Mesothelial cell of epicardium (in vitro differentiated cells): ENCODE measurements around the gene STAT3. TPM values are rescaled to one million over a fixed set of nuclear protein-coding genes. Genes with fewer than 3 reads are reported as not detected.

ENCODE experiments used
- DNase-seq, 2 experiments: peaks; one replicate each; pipeline ENCODE4 v3.0.0; 2021; ENCODE audit warnings: low spot score in 2 of 2; ENCODE audit not compliant: unreplicated experiment in 2 of 2
- H3K27ac Mint-ChIP-seq: 2 replicates; pipeline ENCODE4 v1.8.0; 2021; ENCODE audit warnings: mixed read lengths
- H3K27me3 Mint-ChIP-seq: 2 replicates; pipeline ENCODE4 v1.8.0; 2021; ENCODE audit warnings: low read depth, mixed read lengths
- H3K36me3 Mint-ChIP-seq: 2 replicates; pipeline ENCODE4 v1.8.0; 2021; ENCODE audit warnings: mixed read lengths
- H3K4me1 Mint-ChIP-seq: 2 replicates; pipeline ENCODE4 v1.8.0; 2021; ENCODE audit warnings: mixed read lengths
- H3K4me3 Mint-ChIP-seq: 2 replicates; pipeline ENCODE4 v1.8.0; 2021; ENCODE audit warnings: mild to moderate bottlenecking, moderate library complexity, mixed read lengths
- H3K9me3 Mint-ChIP-seq: 2 replicates; pipeline ENCODE4 v1.8.0; 2021; ENCODE audit warnings: mixed read lengths
- CTCF ChIP-seq: fragments of 200-600 bp; sonication (generic); IDR thresholded peaks from one replicate; pipeline ENCODE4 v1.5.0; 2021; ENCODE audit warnings: antibody characterized with exemption; ENCODE audit not compliant: unreplicated experiment
- total RNA-seq: library from RNA; stranded (reverse); gene quantifications from 3 replicates; pipeline ENCODE4 v1.2.1, GENCODE V29; 2021

STAT3 gene
- total RNA-seq, 1 donor from 2014 or later: 118 TPM

- Mint-ChIP-seq H3K4me1 (peaks cover 44% of the 10 kb centered on the region), H3K36me3 (no peaks in the 10 kb centered on the region), H3K27ac (peak overlapping the region; percentile 80), H3K27me3 (peaks cover 31% of the 10 kb centered on the region), H3K9me3 (no peaks in the 10 kb centered on the region), H3K4me3 (no peak overlapping the region)
- TF ChIP-seq CTCF: no peak
- DNase-seq: no peak
Observed at GRCh38 chr17:42424991-42425610, 36.9 kb upstream of the STAT3 start.

DNA sequence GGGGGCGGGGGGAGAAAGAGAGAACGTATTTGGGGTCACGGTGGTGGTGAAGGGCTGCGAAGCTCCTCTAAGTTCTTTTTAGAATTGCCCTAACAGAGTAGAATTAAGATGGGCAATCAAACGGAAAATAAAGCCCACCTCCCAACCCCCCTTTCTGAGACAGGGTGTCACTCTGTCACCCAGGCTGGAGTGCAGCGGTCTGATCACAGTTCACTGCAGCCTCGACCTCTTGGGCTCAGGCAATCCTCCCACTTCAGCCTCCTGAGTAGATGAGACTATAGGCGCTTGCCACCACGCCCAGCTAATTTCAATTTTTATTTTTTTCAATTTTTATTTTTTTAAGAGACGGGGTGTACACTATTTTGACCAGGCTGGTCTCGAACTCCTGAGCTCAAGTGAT lies 35.5 kb upstream of the STAT3 start:
- H3K27ac Mint-ChIP-seq: peak overlapping the region; percentile 94
- TF ChIP-seq CTCF: no peak
- H3K36me3 Mint-ChIP-seq: no peaks in the 10 kb centered on the region
- no peak for DNase-seq
- peak overlapping the region; percentile 83 for H3K4me3 Mint-ChIP-seq
- H3K9me3 Mint-ChIP-seq: no peaks in the 10 kb centered on the region
- peaks cover 39% of the 10 kb centered on the region for H3K27me3 Mint-ChIP-seq
- peaks cover 42% of the 10 kb centered on the region for H3K4me1 Mint-ChIP-seq

DNA sequence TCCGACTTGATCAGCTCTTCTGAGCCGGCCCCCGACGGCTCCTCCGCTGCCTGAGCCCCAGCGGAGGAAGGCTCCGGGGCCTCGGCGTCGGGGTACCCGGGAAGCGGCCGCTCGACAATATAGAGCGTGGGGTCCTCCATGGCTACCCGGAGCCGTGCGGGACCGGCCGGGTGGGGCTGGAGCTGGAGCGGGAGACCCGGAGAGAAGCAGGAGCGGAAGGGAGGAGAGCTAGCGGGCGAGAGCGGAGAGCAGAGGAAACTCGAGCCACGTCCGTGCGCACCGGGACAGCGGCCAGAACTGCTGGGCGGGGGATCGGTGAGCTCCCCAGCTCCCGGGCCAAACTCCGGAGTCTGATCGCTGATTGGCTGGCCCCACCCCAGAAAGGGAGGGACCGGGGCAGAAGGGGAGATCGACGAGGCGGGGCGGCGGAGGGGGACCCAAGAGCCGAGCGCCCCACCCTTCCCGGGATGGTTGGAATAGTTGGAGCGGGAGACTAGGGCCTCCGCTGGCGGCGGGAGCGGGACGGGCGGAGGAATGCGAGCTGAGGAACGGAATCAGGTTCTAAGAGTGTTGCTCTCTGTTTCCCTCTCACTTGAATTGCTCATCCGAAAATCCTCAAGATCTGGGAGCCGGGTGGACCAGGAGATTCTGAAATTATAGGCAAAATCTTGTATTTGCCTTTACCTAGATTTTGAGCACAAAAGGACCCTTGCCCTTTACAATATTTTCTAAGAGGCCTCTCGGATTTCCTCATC lies 34.9 kb upstream of the STAT3 start, which contains the start of gene CAVIN1:
Gene CAVIN1 (minus strand): TSS at position 299 of the 755 bp plus-strand sequence. CDS start 159 bp downstream, at position 140.
- no peak for TF ChIP-seq CTCF
- Mint-ChIP-seq H3K36me3 (no peaks in the 10 kb centered on the region), H3K4me3 (peak within 1 kb of the TSS; percentile 83), H3K27ac (peak within 1 kb of the TSS; percentile 94), H3K9me3 (no peaks in the 10 kb centered on the region), H3K4me1 (peaks cover 36% of the 10 kb centered on the region), H3K27me3 (peaks cover 39% of the 10 kb centered on the region)
- DNase-seq: peak; percentile 91 to 93

DNA sequence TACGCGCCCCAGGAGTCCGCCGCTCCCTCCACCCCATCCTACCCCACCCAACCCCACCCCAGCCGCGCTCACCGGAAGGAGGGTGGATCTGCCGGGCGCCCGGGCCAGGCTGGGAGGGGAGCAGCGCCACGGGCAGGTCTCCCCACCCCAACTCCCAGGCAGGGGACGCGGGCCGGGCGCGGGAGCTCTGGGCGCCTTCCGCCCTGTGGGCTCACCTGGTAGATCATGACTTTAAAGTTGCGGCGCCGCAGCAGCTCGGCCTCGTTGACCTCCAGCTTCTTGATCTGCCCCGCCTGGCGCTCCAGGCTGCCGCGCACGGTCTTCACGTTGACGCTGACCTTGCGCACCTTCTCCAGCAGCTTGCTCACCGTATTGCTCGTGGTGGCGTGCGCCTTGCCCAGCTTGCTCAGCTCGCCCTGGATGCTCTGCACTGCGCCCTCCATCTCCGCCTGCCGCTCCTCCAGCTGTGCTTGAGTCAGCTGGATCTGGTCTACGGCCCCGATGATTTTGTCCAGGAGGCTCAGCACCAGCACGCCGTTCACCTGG lies 34.2 kb upstream of the STAT3 start:
- DNase-seq: peak in 1 of 2 experiments; percentile 50
- peak overlapping the region; percentile 94 for H3K27ac Mint-ChIP-seq
- TF ChIP-seq CTCF: no peak
- H3K4me1 Mint-ChIP-seq: peaks cover 31% of the 10 kb centered on the region
- H3K36me3 Mint-ChIP-seq: no peaks in the 10 kb centered on the region
- peak overlapping the region; percentile 83 for H3K4me3 Mint-ChIP-seq
- H3K9me3 Mint-ChIP-seq: no peaks in the 10 kb centered on the region
- peaks cover 39% of the 10 kb centered on the region for H3K27me3 Mint-ChIP-seq

- peak; percentile 52 to 69 for DNase-seq
- Mint-ChIP-seq H3K27ac (peak overlapping the region; percentile 76), H3K9me3 (no peaks in the 10 kb centered on the region), H3K36me3 (no peaks in the 10 kb centered on the region), H3K4me1 (peaks cover 31% of the 10 kb centered on the region), H3K4me3 (peak overlapping the region; percentile 82), H3K27me3 (peaks cover 39% of the 10 kb centered on the region)
- TF ChIP-seq CTCF: no peak
Observed at GRCh38 chr17:42421507-42422338, 33.5 kb upstream of the STAT3 start.
